NCI-H446 (cell line): ENCODE measurements around the gene SCUBE1.

Experiments
- DNase-seq, 2 experiments: peaks; one replicate each; lab custom pipeline; 2025; lab: John Stamatoyannopoulos, UW

SCUBE1 gene

GRCh38 chr22:43277987-43278601, 65.1 kb downstream of the SCUBE1 start:
- no peak for DNase-seq

GRCh38 chr22:43277091-43277490, 66.1 kb downstream of the SCUBE1 start:
- no peak for DNase-seq

- no peak for DNase-seq
These were observed 66.9 kb downstream of the SCUBE1 start for GRCh38 chr22:43276321-43276720.

GRCh38 chr22:43275545-43276317, 67.4 kb downstream of the SCUBE1 start:
- no peak for DNase-seq

GRCh38 chr22:43274595-43275240, 68.5 kb downstream of the SCUBE1 start:
- DNase-seq: no peak

- peak; percentile 35 to 65 for DNase-seq
These were observed 69.2 kb downstream of the SCUBE1 start for GRCh38 chr22:43273902-43274484.

GRCh38 chr22:43272869-43273318, 70.3 kb downstream of the SCUBE1 start:
- DNase-seq: peak in 1 of 2 experiments; percentile 32

GRCh38 chr22:43272301-43272700, 70.9 kb downstream of the SCUBE1 start:
- DNase-seq: no peak

GRCh38 chr22:43270949-43271348, 72.2 kb downstream of the SCUBE1 start:
- DNase-seq: no peak

- no peak for DNase-seq
These were observed 72.8 kb downstream of the SCUBE1 start for GRCh38 chr22:43270314-43270908.

- DNase-seq: no peak
These were observed 73.5 kb downstream of the SCUBE1 start for GRCh38 chr22:43269646-43270045.

- no peak for DNase-seq
These were observed 73.9 kb downstream of the SCUBE1 start for GRCh38 chr22:43269246-43269645.

- DNase-seq: peak in 1 of 2 experiments; percentile 7
These were observed 75.1 kb downstream of the SCUBE1 start for GRCh38 chr22:43267981-43268660.

- DNase-seq: no peak
These were observed 75.7 kb downstream of the SCUBE1 start for GRCh38 chr22:43267332-43267980.

- no peak for DNase-seq
These were observed 77.1 kb downstream of the SCUBE1 start for GRCh38 chr22:43266076-43266475.

GRCh38 chr22:43263645-43264514, 79.3 kb downstream of the SCUBE1 start:
- DNase-seq: no peak

GRCh38 chr22:43262990-43263644, 80.1 kb downstream of the SCUBE1 start:
- DNase-seq: no peak

- no peak for DNase-seq
These were observed 82.6 kb downstream of the SCUBE1 start for GRCh38 chr22:43260331-43261231.
